H1 (cell line): Measurements from ENCODE around the gene TDG. TPM values are rescaled to one million over a fixed set of nuclear protein-coding genes. Genes with fewer than 3 reads are reported as not detected.

Experiments
- ATF2 ChIP-seq: IDR thresholded peaks from 2 replicates; pipeline ENCODE4 v1.6.1; 2012; ENCODE audit warnings: low read length, inconsistent platforms
- SIN3A ChIP-seq, 2 experiments: IDR thresholded peaks in 1 of 2; conservative IDR thresholded peaks in 1 of 2; 2 replicates each; pipeline ENCODE4 v1.6.1; 2011 to 2012; ENCODE audit warnings: low read length in 2 of 2, improper control_type of control experiment in 1 of 2, low read depth in 1 of 2, mild to moderate bottlenecking in 1 of 2
- polyA plus RNA-seq, 7 experiments: library from polyadenylated mRNA; depleted of rRNA in 3 of 7; stranded (reverse) in 5 of 7; unstranded in 2 of 7; fragments of >200 nt in 5 of 7; fragments of 200-250 nt in 2 of 7; gene quantifications; 1 replicate in 5 of 7; 2 replicates in 1 of 7; 4 replicates in 1 of 7; pipeline versions ENCODE4 v1.2.1 to v1.2.3, GENCODE V29; 2011 to 2013; ENCODE audit warnings: missing spikeins in 2 of 7, mixed read lengths in 2 of 7
- total RNA-seq: library from RNA; stranded (reverse); fragmentation: NEBNext Ultra II Directional; extraction: Animal tissue kit (Norgen Biotek cat#: 25700); gene quantifications from 2 replicates; pipeline ENCODE4 v1.2.1, GENCODE V29; 2021

Gene TDG
- total and polyA plus RNA-seq, 2 of the 8 experiments (the other 6 are each of a cell fraction or from before 2014, with no cell fraction given): 22.7 to 47.8 TPM

- TF ChIP-seq ATF2 (no peak), SIN3A (conservative IDR thresholded peaks at IDR 0.05 in 1 of 2, IDR thresholded peaks at IDR 0.05 in 1 of 2; ENCODE audit: low read depth in 1 of 2, low read length in 2 of 2) (no peak)
Observed at GRCh38 chr12:104006929-104007328, 41.3 kb downstream of the TDG start (continued).
